Hepatocyte (in vitro differentiated cells): ENCODE results near the gene TEPSIN. TPM values are rescaled to one million over a fixed set of nuclear protein-coding genes. Genes with fewer than 3 reads are reported as not detected.
A peak's percentile ranks its signal among the peaks of the same experiment; 100 is the strongest.

ENCODE experiments used
- DNase-seq: peaks from one replicate; pipeline ENCODE4 v3.0.0-alpha.2; 2016; ENCODE audit warnings: low spot score
- H2AFZ ChIP-seq: fragments of 200-600 bp; sonication (generic); 2 replicates; pipeline ENCODE4 v1.6.0; 2016; ENCODE audit warnings: antibody characterized with exemption, mild to moderate bottlenecking
- H3K27ac ChIP-seq: fragments of 200-600 bp; sonication (generic); 2 replicates; pipeline ENCODE4 v1.5.1; 2016; ENCODE audit warnings: mild to moderate bottlenecking
- H3K27me3 ChIP-seq: fragments of 200-600 bp; sonication (generic); 2 replicates; pipeline ENCODE4 v1.6.1; 2016
- H3K36me3 ChIP-seq: fragments of 200-600 bp; sonication (generic); replicated peaks from 2 replicates; pipeline ENCODE4 v1.5.1; 2016; ENCODE audit warnings: low read depth; ENCODE audit not compliant: insufficient read depth
- H3K4me1 ChIP-seq: fragments of 200-600 bp; sonication (generic); 2 replicates; pipeline ENCODE4 v1.5.1; 2016; ENCODE audit warnings: mild to moderate bottlenecking, moderate library complexity; ENCODE audit not compliant: insufficient read depth
- H3K4me2 ChIP-seq: fragments of 200-600 bp; sonication (generic); 2 replicates; pipeline ENCODE4 v1.6.0; 2016
- H3K4me3 ChIP-seq: fragments of 200-600 bp; sonication (generic); 2 replicates; pipeline ENCODE4 v1.5.1; 2016; ENCODE audit warnings: mild to moderate bottlenecking
- H3K79me2 ChIP-seq: fragments of 200-600 bp; sonication (generic); 2 replicates; pipeline ENCODE4 v1.6.0; 2017; ENCODE audit warnings: mild to moderate bottlenecking
- H3K9me2 ChIP-seq: fragments of 200-600 bp; sonication (generic); replicated peaks from 2 replicates; pipeline ENCODE4 v1.6.0; 2017; ENCODE audit warnings: mild to moderate bottlenecking; ENCODE audit not compliant: insufficient read depth
- H3K9me3 ChIP-seq: fragments of 200-600 bp; sonication (generic); 2 replicates; pipeline ENCODE4 v1.5.1; 2016; ENCODE audit warnings: low read depth, mild to moderate bottlenecking
- H4K20me1 ChIP-seq: fragments of 200-600 bp; sonication (generic); 2 replicates; pipeline ENCODE4 v1.6.0; 2016; ENCODE audit warnings: mild to moderate bottlenecking; ENCODE audit not compliant: insufficient read depth, poor library complexity, severe bottlenecking
- CTCF ChIP-seq: fragments of 200-600 bp; sonication (generic); IDR thresholded peaks from 2 replicates; pipeline ENCODE4 v1.5.1; 2016; ENCODE audit warnings: antibody characterized with exemption, mild to moderate bottlenecking; ENCODE audit not compliant: poor library complexity
- EZH2 ChIP-seq: fragments of 200-600 bp; sonication (generic); IDR thresholded peaks from 2 replicates; pipeline ENCODE4 v1.6.1; 2016; ENCODE audit warnings: antibody characterized with exemption, mild to moderate bottlenecking, borderline replicate concordance
- EZH2phosphoT487 ChIP-seq: fragments of 200-600 bp; sonication (generic); IDR thresholded peaks from one replicate; pipeline ENCODE4 v1.6.1; 2018; ENCODE audit warnings: antibody characterized with exemption, mild to moderate bottlenecking, low read depth, moderate library complexity; ENCODE audit not compliant: unreplicated experiment, severe bottlenecking
- WGBS: methylation state at CpG from one replicate; pipeline ENCODE4 v1.1.6; 2016; ENCODE audit warnings: low lambda C conversion rate; ENCODE audit errors: missing lambda C conversion rate; 5-methylcytosine and 5-hydroxymethylcytosine counted together
- polyA plus RNA-seq: library from polyadenylated mRNA; unstranded; fragments of >200 nt; fragmentation: Nextera tagmentation; extraction: Ambion mirVana; gene quantifications from 2 replicates; pipeline ENCODE4 v1.2.1, GENCODE V29; 2016
- total RNA-seq: library from RNA; depleted of rRNA; stranded (reverse); fragments of >200 nt; gene quantifications from 2 replicates; pipeline ENCODE4 v1.2.3, GENCODE V29; 2014

TEPSIN gene
- total and polyA plus RNA-seq, 2 experiments from 2014 or later, result 34.1 to 44.3 TPM

GRCh38 chr17:81236784-81237183, 2.1 kb downstream of the TEPSIN start:
- Histone ChIP-seq H3K27me3 (no peaks in the 10 kb centered on the region), H3K79me2 (peaks cover 31% of the 10 kb centered on the region), H3K9me2 (no peaks in the 10 kb centered on the region), H2AFZ (no peak overlapping the region), H4K20me1 (no peaks in the 10 kb centered on the region), H3K36me3 (no peaks in the 10 kb centered on the region), H3K4me2 (no peak overlapping the region), H3K9me3 (no peaks in the 10 kb centered on the region), H3K4me1 (peaks cover 25% of the 10 kb centered on the region), H3K27ac (no peak overlapping the region), H3K4me3 (no peak overlapping the region)
- WGBS, result 95% methylated on average over 21 of the region's 21 CpGs
- TF ChIP-seq EZH2, result no peak
- TF ChIP-seq EZH2phosphoT487, result no peak
- DNase-seq, result no peak

DNA sequence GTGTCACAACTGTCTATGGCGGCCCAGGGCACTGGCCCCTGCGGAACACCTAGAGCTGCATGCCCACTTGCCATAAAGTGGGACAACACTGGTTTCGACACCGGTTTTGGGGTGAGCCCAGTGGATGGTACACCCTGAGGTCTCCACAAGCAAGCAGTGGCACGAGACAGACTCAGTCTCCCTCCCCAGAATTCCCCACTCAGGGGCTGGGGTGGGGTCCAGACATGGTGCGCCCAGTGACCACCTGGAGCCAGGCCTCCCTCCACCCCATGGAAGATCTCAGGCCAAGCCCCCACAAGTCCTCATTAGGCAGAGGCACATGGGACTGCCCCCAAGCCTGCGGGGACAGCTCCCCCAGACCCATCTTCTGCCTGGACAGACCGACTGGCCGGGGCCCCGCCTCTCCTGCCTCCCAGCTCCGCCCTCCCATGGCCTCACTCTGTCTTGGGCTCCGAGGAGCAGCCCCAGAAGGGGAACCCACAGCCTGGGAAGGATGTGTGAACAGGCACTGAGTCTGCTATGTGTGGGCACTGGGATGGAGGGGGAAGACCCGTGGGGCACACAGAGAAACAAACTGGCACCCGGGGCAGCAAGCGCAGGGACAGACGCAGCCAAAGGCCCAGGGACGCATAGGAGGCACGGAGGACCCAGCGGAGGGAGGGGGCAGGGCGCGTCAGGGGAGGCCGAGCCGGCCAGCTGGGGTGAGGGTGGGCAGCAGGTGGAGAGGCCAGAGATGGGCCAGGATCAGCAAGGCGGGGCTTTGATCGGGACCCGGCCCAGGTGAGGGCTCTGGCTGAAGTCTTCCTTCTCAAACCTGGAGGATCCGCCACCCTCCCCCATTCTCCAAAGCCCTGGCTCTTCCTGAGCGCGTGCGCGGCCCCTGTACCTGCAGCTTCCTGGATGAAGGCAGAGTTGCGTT, 2.8 kb downstream of the TEPSIN start:
- TF ChIP-seq EZH2phosphoT487 (no peak), CTCF (no peak), EZH2 (no peak)
- H3K27ac ChIP-seq, result no peak overlapping the region
- H3K79me2 ChIP-seq, result peaks cover 30% of the 10 kb centered on the region
- no peak overlapping the region for H2AFZ ChIP-seq
- H3K4me1 ChIP-seq, result peaks cover 25% of the 10 kb centered on the region
- H3K4me3 ChIP-seq, result no peak overlapping the region
- no peaks in the 10 kb centered on the region for H4K20me1 ChIP-seq
- no peaks in the 10 kb centered on the region for H3K9me2 ChIP-seq
- DNase-seq, result no peak
- no peaks in the 10 kb centered on the region for H3K36me3 ChIP-seq
- no peaks in the 10 kb centered on the region for H3K9me3 ChIP-seq
- H3K27me3 ChIP-seq, result no peaks in the 10 kb centered on the region
- 93% methylated on average over 21 of the region's 32 CpGs for WGBS
- H3K4me2 ChIP-seq, result no peak overlapping the region

- Histone ChIP-seq H3K4me1 (peaks cover 21% of the 10 kb centered on the region), H3K4me3 (no peak overlapping the region), H3K9me3 (no peaks in the 10 kb centered on the region), H3K27ac (no peak overlapping the region), H3K9me2 (no peaks in the 10 kb centered on the region), H3K27me3 (no peaks in the 10 kb centered on the region), H3K36me3 (no peaks in the 10 kb centered on the region), H2AFZ (no peak overlapping the region), H4K20me1 (no peaks in the 10 kb centered on the region), H3K4me2 (peak overlapping the region; percentile 27), H3K79me2 (peaks cover 21% of the 10 kb centered on the region)
- TF ChIP-seq EZH2phosphoT487, result no peak
- TF ChIP-seq CTCF, result no peak
- no peak for TF ChIP-seq EZH2
- WGBS, result 47% methylated on average over 25 of the region's 26 CpGs
- DNase-seq, result no peak
Observed at GRCh38 chr17:81234940-81235821, 3.7 kb downstream of the TEPSIN start.

- Histone ChIP-seq H3K27ac (no peak overlapping the region), H3K27me3 (no peaks in the 10 kb centered on the region), H3K9me2 (no peaks in the 10 kb centered on the region), H3K79me2 (peaks cover 14% of the 10 kb centered on the region), H3K9me3 (no peaks in the 10 kb centered on the region), H2AFZ (no peak overlapping the region), H3K36me3 (no peaks in the 10 kb centered on the region), H3K4me1 (peaks cover 19% of the 10 kb centered on the region), H3K4me3 (no peak overlapping the region), H3K4me2 (peak overlapping the region; percentile 27), H4K20me1 (no peaks in the 10 kb centered on the region)
- no peak for DNase-seq
- 86% methylated on average over 13 of the region's 13 CpGs for WGBS
- TF ChIP-seq EZH2phosphoT487 (no peak), CTCF (no peak), EZH2 (no peak)
Observed at GRCh38 chr17:81234506-81234855, 4.4 kb downstream of the TEPSIN start.
